ENCODE results near the gene SF3B6. TPM values are rescaled to one million over a fixed set of nuclear protein-coding genes. Genes with fewer than 3 reads are reported as not detected.

The SF3B6 gene
- total and polyA plus RNA-seq, 2 donors (not counting 3 experiments of a cell fraction or from before 2014, with no cell fraction given), result 105 to 150 TPM

GRCh38 chr2:24019729-24020128 lies 56.4 kb downstream of the SF3B6 start:
- Histone ChIP-seq H3K27me3 (ENCODE audit: control insufficient read depth in 2 of 2, insufficient read depth in 2 of 2, low read length in 2 of 2) (no peaks in the 10 kb centered on the region), H3K9me3 (replicated peaks; ENCODE audit: control insufficient read depth, insufficient read depth, low read length) (no peaks in the 10 kb centered on the region), H2AFZ (ENCODE audit: low read depth, low read length) (no peak overlapping the region), H3K27ac (ENCODE audit: insufficient read depth, low read depth, low read length) (no peak overlapping the region), H3K9ac (replicated peaks; ENCODE audit: extremely low read depth, insufficient read depth, low read length) (no peak overlapping the region), H3K9me1 (replicated peaks; ENCODE audit: control insufficient read depth, extremely low read depth, insufficient read depth, low read length) (no peaks in the 10 kb centered on the region), H3K4me3 (replicated peaks in 1 of 3; ENCODE audit: insufficient read depth in 1 of 3, low read depth in 1 of 3, low read length in 3 of 3) (no peak overlapping the region), H4K20me1 (replicated peaks; ENCODE audit: control insufficient read depth, extremely low read depth, insufficient read depth, low read length) (no peaks in the 10 kb centered on the region), H3K4me2 (ENCODE audit: insufficient read depth, low read length) (no peak overlapping the region), H3K4me1 (ENCODE audit: control insufficient read depth, extremely low read depth, insufficient read depth, low read length) (peaks cover 18% of the 10 kb centered on the region), H3K36me3 (ENCODE audit: control insufficient read depth in 2 of 2, extremely low read depth in 1 of 2, insufficient read depth in 2 of 2, low read length in 2 of 2) (peaks cover 0 to 2% of the 10 kb centered on the region in 2 experiments), H3K79me2 (ENCODE audit: control insufficient read depth, insufficient read depth, low read length) (no peaks in the 10 kb centered on the region)
- POLR2A ChIA-PET, result no interaction called here
- CTCF ChIA-PET, result no interaction called here
- no peak for DNase-seq (ENCODE audit: low read depth, low spot score)
- no peak for TF ChIP-seq POLR2AphosphoS5 (IDR thresholded peaks at IDR 0.05; ENCODE audit: insufficient read depth, low read depth, low read length)
- no peak for TF ChIP-seq FOS (IDR thresholded peaks at IDR 0.05; ENCODE audit: borderline replicate concordance, insufficient read depth, low read length)
- TF ChIP-seq MAX (IDR thresholded peaks at IDR 0.05; ENCODE audit: insufficient read depth, insufficient read length), result no peak
- TF ChIP-seq MYC (IDR thresholded peaks at IDR 0.05; ENCODE audit: low read depth, low read length), result no peak
- no peak for TF ChIP-seq JUN (IDR thresholded peaks at IDR 0.05; ENCODE audit: borderline replicate concordance, insufficient read depth, insufficient read length, low read depth)
- no peak for TF ChIP-seq GATA2 (IDR thresholded peaks at IDR 0.05; ENCODE audit: insufficient read depth, insufficient read length, low read depth, low read length)
- no peak for FAIRE-seq
- intact Hi-C loops (cut with micrococcal nuclease), result no loop called here
- dilution Hi-C loops (cut with MboI; ENCODE audit: extremely low pct_ligation_motif_present, low sequenced_read_pairs), result no loop called here
- BruUV-seq (replicated peaks), result no TSS peak

GRCh38 chr2:24018241-24018640 lies 57.9 kb downstream of the SF3B6 start:
- Histone ChIP-seq H3K27me3 (ENCODE audit: control insufficient read depth in 2 of 2, insufficient read depth in 2 of 2, low read length in 2 of 2) (no peaks in the 10 kb centered on the region), H3K27ac (ENCODE audit: insufficient read depth, low read depth, low read length) (no peak overlapping the region), H3K4me2 (ENCODE audit: insufficient read depth, low read length) (no peak overlapping the region), H4K20me1 (replicated peaks; ENCODE audit: control insufficient read depth, extremely low read depth, insufficient read depth, low read length) (no peaks in the 10 kb centered on the region), H3K9me1 (replicated peaks; ENCODE audit: control insufficient read depth, extremely low read depth, insufficient read depth, low read length) (no peaks in the 10 kb centered on the region), H3K79me2 (ENCODE audit: control insufficient read depth, insufficient read depth, low read length) (no peaks in the 10 kb centered on the region), H3K9ac (replicated peaks; ENCODE audit: extremely low read depth, insufficient read depth, low read length) (no peak overlapping the region), H3K36me3 (ENCODE audit: control insufficient read depth in 2 of 2, extremely low read depth in 1 of 2, insufficient read depth in 2 of 2, low read length in 2 of 2) (peaks cover 0 to 2% of the 10 kb centered on the region in 2 experiments), H3K9me3 (replicated peaks; ENCODE audit: control insufficient read depth, insufficient read depth, low read length) (no peaks in the 10 kb centered on the region), H3K4me1 (ENCODE audit: control insufficient read depth, extremely low read depth, insufficient read depth, low read length) (peaks cover 18% of the 10 kb centered on the region), H2AFZ (ENCODE audit: low read depth, low read length) (no peak overlapping the region), H3K4me3 (replicated peaks in 1 of 3; ENCODE audit: insufficient read depth in 1 of 3, low read depth in 1 of 3, low read length in 3 of 3) (no peak overlapping the region)
- FAIRE-seq (no peak), DNase-seq (ENCODE audit: low read depth, low spot score) (no peak)
- TF ChIP-seq JUN (IDR thresholded peaks at IDR 0.05; ENCODE audit: borderline replicate concordance, insufficient read depth, insufficient read length, low read depth) (no peak), CTCF (IDR thresholded peaks at IDR 0.05; ENCODE audit: extremely low read depth in 1 of 2, insufficient read depth in 1 of 2, low read depth in 1 of 2, low read length in 2 of 2) (no peak), EZH2 (IDR thresholded peaks at IDR 0.05; ENCODE audit: borderline replicate concordance, low read depth, low read length, severe bottlenecking) (no peak), FOS (IDR thresholded peaks at IDR 0.05; ENCODE audit: borderline replicate concordance, insufficient read depth, low read length) (no peak), MYC (IDR thresholded peaks at IDR 0.05; ENCODE audit: low read depth, low read length) (no peak), GATA2 (IDR thresholded peaks at IDR 0.05; ENCODE audit: insufficient read depth, insufficient read length, low read depth, low read length) (no peak), POLR2AphosphoS5 (IDR thresholded peaks at IDR 0.05; ENCODE audit: insufficient read depth, low read depth, low read length) (no peak), POLR2A (IDR thresholded peaks at IDR 0.05; ENCODE audit: low read depth, low read length) (no peak), MAX (IDR thresholded peaks at IDR 0.05; ENCODE audit: insufficient read depth, insufficient read length) (no peak)
- intact Hi-C loops (cut with micrococcal nuclease) (no loop called here), dilution Hi-C loops (cut with MboI; ENCODE audit: extremely low pct_ligation_motif_present, low sequenced_read_pairs) (no loop called here)
- CTCF ChIA-PET, result no interaction called here
- BruUV-seq (replicated peaks), result no TSS peak
- POLR2A ChIA-PET, result no interaction called here

Measured in endothelial cell of umbilical vein (primary cell).